HepG2 (cell line): Measurements from ENCODE around the gene PYHIN1.

Experiments used
- KDM5B ChIP-seq: sonication (generic); formaldehyde crosslinking; IDR thresholded peaks from 2 replicates; pipeline ENCODE4 v1.4.0; 2020; ENCODE audit warnings: missing genetic modification reagents, mild to moderate bottlenecking, borderline replicate concordance
- POLR2AphosphoS5 ChIP-seq: IDR thresholded peaks from 2 replicates; pipeline ENCODE4 v1.6.1; 2012; ENCODE audit warnings: low read depth, low read length
- RBM22 ChIP-seq: fragments of 200-400 bp; formaldehyde crosslinking; optimal IDR thresholded peaks from 2 replicates; pipeline ENCODE3; 2017; ENCODE audit warnings: mild to moderate bottlenecking, low read length, moderate library complexity
- REXO4 ChIP-seq: sonication (generic); formaldehyde crosslinking; IDR thresholded peaks from 2 replicates; pipeline ENCODE4 v1.8.0; 2022; ENCODE audit warnings: missing genetic modification reagents, mild to moderate bottlenecking, borderline replicate concordance
- YY1 ChIP-seq: IDR thresholded peaks from 2 replicates; pipeline ENCODE4 v1.6.1; 2011; ENCODE audit warnings: low read length, low read depth, moderate library complexity, mild to moderate bottlenecking; ENCODE audit not compliant: insufficient read depth, insufficient replicate concordance
- ZNF274 ChIP-seq: sonication (generic); formaldehyde crosslinking; IDR thresholded peaks from 2 replicates; pipeline ENCODE4 v1.5.1; 2020; ENCODE audit warnings: mild to moderate bottlenecking, missing genetic modification reagents
- ZNF567 ChIP-seq: sonication (generic); formaldehyde crosslinking; IDR thresholded peaks from 2 replicates; pipeline ENCODE4 v1.8.1; 2023; ENCODE audit warnings: mild to moderate bottlenecking, missing genetic modification reagents, borderline replicate concordance
- TF ChIP-seq, protein P1 (sequence below): sonication (generic); formaldehyde crosslinking; IDR thresholded peaks from 2 replicates; pipeline ENCODE4 v1.5.0; 2020; ENCODE audit warnings: mild to moderate bottlenecking, missing genetic modification reagents, moderate library complexity

DNA sequence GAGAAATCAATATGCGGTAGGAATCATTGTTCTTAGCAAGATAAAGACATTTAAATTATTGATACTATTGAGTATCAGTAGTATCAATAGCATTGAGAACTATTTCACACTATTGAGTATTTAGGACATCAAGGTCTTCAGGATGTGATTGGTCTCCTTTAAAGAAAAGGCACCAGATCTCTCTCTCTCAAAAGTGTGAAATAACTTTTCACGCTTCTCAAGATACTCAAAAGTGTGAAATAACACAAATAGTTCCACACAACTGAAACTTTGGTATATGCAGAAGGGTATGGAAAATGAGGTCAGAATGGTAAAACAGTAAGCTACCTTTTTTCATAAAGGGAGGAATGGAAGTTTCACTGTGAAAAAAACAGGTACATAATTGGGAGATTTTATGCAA is 6.7 kb upstream of the PYHIN1 start:
- TF ChIP-seq POLR2AphosphoS5, result no peak
- TF ChIP-seq REXO4, result no peak
- no peak for TF ChIP-seq ZNF567 (CRISPR knock-in tag)
- no peak for TF ChIP-seq ZNF274 (CRISPR knock-in tag)
- no peak for TF ChIP-seq KDM5B (CRISPR knock-in tag)
- TF ChIP-seq, protein P1, sequence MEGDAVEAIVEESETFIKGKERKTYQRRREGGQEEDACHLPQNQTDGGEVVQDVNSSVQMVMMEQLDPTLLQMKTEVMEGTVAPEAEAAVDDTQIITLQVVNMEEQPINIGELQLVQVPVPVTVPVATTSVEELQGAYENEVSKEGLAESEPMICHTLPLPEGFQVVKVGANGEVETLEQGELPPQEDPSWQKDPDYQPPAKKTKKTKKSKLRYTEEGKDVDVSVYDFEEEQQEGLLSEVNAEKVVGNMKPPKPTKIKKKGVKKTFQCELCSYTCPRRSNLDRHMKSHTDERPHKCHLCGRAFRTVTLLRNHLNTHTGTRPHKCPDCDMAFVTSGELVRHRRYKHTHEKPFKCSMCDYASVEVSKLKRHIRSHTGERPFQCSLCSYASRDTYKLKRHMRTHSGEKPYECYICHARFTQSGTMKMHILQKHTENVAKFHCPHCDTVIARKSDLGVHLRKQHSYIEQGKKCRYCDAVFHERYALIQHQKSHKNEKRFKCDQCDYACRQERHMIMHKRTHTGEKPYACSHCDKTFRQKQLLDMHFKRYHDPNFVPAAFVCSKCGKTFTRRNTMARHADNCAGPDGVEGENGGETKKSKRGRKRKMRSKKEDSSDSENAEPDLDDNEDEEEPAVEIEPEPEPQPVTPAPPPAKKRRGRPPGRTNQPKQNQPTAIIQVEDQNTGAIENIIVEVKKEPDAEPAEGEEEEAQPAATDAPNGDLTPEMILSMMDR, result no peak
- TF ChIP-seq RBM22, result no peak
- no peak for TF ChIP-seq YY1
